ENCODE measurements around the gene RAB6C.

DNA sequence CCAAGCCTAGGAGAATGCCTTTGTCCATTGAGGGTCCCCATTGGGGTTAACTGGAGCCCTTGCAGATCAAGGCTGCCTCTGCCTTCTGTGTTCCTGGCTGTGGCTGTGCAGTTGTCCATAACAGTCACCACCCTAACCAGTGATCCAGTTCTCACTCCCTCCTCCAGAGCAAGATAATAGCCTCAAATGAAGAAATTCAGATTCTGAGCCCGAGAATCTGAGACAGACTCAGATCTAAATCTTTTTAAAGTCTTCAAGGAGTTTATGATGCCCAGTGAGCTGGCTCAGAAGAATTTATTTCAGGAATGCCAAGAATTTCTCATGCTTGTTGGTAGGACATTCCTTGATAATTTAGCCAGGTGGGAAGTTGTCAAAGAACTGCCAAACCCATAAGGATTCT lies 44.3 kb upstream of the RAB6C start:
- TF ChIP-seq TAF1 (IDR thresholded peaks at IDR 0.05; ENCODE audit: borderline replicate concordance, insufficient read depth, low read length) (no peak), POLR2AphosphoS5 (IDR thresholded peaks at IDR 0.05; ENCODE audit: low read depth, low read length) (no peak)
- TF ChIP-seq, protein P1, sequence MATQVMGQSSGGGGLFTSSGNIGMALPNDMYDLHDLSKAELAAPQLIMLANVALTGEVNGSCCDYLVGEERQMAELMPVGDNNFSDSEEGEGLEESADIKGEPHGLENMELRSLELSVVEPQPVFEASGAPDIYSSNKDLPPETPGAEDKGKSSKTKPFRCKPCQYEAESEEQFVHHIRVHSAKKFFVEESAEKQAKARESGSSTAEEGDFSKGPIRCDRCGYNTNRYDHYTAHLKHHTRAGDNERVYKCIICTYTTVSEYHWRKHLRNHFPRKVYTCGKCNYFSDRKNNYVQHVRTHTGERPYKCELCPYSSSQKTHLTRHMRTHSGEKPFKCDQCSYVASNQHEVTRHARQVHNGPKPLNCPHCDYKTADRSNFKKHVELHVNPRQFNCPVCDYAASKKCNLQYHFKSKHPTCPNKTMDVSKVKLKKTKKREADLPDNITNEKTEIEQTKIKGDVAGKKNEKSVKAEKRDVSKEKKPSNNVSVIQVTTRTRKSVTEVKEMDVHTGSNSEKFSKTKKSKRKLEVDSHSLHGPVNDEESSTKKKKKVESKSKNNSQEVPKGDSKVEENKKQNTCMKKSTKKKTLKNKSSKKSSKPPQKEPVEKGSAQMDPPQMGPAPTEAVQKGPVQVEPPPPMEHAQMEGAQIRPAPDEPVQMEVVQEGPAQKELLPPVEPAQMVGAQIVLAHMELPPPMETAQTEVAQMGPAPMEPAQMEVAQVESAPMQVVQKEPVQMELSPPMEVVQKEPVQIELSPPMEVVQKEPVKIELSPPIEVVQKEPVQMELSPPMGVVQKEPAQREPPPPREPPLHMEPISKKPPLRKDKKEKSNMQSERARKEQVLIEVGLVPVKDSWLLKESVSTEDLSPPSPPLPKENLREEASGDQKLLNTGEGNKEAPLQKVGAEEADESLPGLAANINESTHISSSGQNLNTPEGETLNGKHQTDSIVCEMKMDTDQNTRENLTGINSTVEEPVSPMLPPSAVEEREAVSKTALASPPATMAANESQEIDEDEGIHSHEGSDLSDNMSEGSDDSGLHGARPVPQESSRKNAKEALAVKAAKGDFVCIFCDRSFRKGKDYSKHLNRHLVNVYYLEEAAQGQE (IDR thresholded peaks at IDR 0.05; ENCODE audit: insufficient read depth in 1 of 2, low read depth in 2 of 2, low read length in 2 of 2) = no peak
